GM12864 (cell line): ENCODE data around the gene CFH.

Experiments used
- DNase-seq: peaks from one replicate; pipeline ENCODE4 v3.0.0-alpha.2; 2011; ENCODE audit warnings: low read depth
- H3K4me3 ChIP-seq: 2 replicates; pipeline ENCODE4 v1.5.1; 2011; ENCODE audit warnings: mild to moderate bottlenecking, low read depth, low read length, control low read depth
- TF ChIP-seq, protein P1 (sequence below): IDR thresholded peaks from 2 replicates; pipeline ENCODE4 v1.5.1; 2011; ENCODE audit warnings: low read depth, mild to moderate bottlenecking, moderate library complexity, low read length, control low read depth, inconsistent platforms; ENCODE audit errors: missing control alignments

CFH gene

DNA sequence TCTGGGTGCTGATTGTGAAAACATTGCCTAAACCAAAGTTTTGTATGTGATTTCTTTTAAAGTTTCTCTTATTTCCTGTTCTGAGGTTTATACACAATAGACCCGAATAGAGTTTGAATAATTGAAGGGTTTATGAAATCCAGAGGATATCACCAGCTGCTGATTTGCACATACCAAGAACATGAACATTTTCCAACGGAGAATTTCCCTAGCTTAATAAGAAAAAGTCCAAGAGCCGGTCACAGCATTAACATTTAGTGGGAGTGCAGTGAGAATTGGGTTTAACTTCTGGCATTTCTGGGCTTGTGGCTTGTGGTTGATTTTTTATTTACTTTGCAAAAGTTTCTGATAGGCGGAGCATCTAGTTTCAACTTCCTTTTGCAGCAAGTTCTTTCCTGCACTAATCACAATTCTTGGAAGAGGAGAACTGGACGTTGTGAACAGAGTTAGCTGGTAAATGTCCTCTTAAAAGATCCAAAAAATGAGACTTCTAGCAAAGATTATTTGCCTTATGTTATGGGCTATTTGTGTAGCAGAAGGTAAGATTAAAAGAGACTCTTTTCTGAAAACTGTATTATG is at the start of gene CFH:
TSS of gene CFH (plus strand) at position 407 of the 579 bp plus-strand sequence. CDS start at position 482, 75 bp downstream.
- TF ChIP-seq, protein P1, sequence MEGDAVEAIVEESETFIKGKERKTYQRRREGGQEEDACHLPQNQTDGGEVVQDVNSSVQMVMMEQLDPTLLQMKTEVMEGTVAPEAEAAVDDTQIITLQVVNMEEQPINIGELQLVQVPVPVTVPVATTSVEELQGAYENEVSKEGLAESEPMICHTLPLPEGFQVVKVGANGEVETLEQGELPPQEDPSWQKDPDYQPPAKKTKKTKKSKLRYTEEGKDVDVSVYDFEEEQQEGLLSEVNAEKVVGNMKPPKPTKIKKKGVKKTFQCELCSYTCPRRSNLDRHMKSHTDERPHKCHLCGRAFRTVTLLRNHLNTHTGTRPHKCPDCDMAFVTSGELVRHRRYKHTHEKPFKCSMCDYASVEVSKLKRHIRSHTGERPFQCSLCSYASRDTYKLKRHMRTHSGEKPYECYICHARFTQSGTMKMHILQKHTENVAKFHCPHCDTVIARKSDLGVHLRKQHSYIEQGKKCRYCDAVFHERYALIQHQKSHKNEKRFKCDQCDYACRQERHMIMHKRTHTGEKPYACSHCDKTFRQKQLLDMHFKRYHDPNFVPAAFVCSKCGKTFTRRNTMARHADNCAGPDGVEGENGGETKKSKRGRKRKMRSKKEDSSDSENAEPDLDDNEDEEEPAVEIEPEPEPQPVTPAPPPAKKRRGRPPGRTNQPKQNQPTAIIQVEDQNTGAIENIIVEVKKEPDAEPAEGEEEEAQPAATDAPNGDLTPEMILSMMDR, result no peak
- DNase-seq, result no peak
- no peak within 1 kb of the TSS for H3K4me3 ChIP-seq

DNA sequence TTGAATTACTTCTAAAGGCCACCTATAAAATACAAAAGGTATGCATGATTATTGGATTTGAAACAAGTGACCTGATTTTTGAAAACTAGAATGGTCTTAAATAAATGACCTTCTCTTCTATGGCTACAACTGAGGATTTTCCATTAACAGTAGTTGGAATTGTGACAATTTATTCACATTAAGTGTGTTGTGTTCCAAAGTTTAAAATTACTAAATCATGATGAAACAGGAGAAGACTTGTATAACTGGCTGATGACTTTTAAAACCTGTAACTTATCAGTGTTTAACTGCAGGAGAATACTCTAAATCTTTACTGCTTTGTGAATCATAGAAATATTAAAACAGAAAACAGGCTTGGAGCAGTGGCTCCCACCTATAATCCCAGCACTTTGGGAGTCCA is 48.2 kb upstream of the CFH start:
- TF ChIP-seq, protein P1, result no peak
- no peak for DNase-seq
- no peak overlapping the region for H3K4me3 ChIP-seq

DNA sequence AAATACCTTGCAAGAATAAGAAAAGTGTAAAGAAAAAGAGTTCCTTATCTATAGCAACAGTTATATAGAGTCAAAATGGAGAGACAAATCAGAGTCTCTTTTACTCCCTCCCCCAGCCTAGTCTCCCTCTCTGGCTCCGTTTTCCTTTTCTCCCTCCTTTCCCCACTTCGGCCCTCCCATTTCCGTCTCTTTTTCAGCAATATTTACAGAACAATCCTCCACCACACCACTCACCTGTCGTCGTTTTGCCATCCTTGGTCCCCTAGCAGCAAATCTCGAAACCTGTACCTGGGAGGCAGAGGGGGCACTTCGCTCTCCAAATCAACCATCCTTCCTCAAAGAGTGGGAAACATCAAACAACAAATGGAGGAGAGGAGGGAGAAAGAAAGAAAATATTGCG is 43.9 kb upstream of the CFH start:
- no peak overlapping the region for H3K4me3 ChIP-seq
- no peak for DNase-seq
- TF ChIP-seq, protein P1, result no peak

DNA sequence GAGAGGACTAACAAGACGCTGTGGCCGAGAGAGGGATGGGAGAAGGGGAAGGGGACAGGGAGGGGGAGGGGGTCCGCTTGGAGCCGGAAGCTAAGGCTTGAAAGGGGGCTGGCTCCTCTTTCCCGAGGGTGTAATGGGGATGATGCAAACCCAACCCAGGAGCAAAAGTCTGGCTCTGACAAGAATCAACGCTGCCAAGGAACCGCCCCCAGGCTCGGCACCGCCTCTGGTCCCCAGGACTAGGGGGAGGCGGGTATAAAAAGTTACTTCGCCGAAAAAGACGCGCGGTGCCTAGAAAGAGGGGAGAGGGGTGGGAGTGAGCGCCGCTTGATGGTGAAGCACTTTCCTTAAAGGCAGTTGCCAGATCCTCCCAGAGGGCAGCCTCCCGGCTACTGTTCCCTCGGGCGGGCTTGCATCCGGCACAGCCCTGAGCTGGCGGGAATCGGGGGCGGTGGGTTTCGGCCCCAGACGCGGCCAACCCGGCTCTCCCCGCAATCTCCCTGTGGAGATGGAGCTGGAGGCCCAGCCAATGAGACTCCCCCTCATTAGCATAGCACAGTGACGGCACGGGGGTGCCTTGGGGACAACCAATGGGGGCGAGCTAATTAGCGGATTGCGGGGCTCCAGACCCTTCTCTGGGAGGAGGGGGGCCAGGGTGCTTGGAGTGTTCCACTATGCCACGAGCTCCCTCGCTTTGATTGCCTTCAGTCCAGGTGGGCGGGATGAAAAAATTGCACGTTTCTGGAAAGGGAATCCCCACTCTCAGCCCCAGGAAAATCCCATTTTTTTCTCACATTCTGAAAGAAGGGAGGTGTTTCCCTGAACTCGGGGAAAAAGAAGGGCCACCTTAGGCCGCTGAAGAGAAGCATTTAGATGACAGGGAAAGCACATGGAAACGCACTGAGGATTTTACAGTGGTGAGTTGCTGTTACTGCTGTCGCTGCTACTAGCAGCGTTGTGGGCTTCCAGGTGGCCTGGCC is 43.2 kb upstream of the CFH start, which contains the start of gene KCNT2:
TSS of gene KCNT2 (minus strand) at position 51 of the 980 bp plus-strand sequence. CDS start 131 bp downstream, outside the sequence.
- no peak within 1 kb of the TSS for H3K4me3 ChIP-seq
- TF ChIP-seq, protein P1, result no peak
- DNase-seq, result no peak

DNA sequence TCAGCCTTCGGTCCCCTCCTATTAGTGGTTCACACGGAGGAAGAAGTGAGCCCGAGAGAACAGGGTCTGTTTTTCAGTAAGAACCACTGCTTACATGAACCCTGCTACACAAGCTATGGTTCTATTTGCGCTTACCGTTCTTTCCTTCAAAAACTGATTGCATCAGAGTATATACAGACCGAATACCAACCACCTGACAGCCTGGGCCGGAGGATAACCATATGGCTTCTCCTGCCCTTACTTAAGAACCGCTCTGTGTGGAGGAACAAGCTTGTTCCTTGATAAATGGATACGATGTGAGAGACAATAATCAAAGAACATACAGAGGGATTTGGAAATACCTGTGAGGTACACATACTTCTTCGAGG is 42.5 kb upstream of the CFH start:
- TF ChIP-seq, protein P1, result no peak
- DNase-seq, result no peak
- H3K4me3 ChIP-seq, result no peak overlapping the region

DNA sequence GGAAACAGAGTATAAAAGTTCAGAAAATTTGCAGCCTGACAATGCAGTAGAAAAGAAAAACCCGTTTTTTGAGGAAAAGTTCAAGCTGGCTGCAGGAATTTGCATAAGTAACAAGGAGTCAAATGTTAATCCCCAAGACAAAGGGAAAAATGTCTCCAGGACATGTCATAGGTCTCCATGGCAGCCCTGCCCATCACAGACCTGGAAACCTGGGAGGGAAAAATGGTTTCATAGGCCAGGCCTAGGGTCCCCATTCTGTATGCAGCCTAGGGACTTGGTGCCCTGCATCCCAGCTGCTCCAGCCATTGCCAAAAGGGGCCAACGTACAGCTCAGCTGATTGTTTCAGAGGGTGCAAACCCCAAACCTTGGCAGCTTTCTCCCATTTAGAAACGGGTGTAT is 40.0 kb upstream of the CFH start:
- DNase-seq, result no peak
- TF ChIP-seq, protein P1, result no peak
- no peak overlapping the region for H3K4me3 ChIP-seq
